Measurements from ENCODE around the gene ZNF516. TPM values are rescaled to one million over a fixed set of nuclear protein-coding genes. Genes with fewer than 3 reads are reported as not detected.

The ZNF516 gene
- polyA plus RNA-seq, 2 of the 4 experiments (the other 2 are of a cell fraction) = 3.9 to 4.9 TPM

DNA sequence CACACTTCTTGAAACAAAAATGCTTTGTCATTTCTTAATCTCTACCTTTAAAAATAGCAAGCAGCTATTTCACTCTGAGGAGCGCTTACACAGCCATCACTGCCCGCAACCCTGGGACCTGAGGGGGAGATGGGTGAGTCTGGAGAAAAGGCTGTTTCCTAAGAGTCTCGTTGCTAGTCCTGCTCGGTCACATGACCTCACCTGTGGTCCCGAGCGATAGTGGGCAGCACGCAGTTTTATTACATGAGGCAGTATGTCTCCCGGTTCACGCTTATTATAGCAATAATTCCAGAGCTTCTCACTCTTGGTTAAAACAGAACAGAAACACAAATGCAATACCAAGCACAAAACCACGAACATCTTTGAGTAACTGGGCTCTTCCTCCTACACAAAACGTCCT is 105.3 kb downstream of the ZNF516 start:
- H3K27ac ChIP-seq = no peak overlapping the region
- FAIRE-seq (no peak), ATAC-seq (no peak), DNase-seq (ENCODE audit: low read depth in 1 of 2, low spot score in 1 of 2) (no peak)
- no peak overlapping the region for H3K4me3 ChIP-seq
- H3K4me1 ChIP-seq = no peaks in the 10 kb centered on the region
- CTCF ChIA-PET = interaction anchor here (1.6 to 2.1 kb wide), 2 partner anchors 9 to 320 kb away, joined by 5 to 12 read pairs; no protein-coding TSS in a partner anchor
- 74% methylated on average over 11 of the region's 11 CpGs for WGBS (ENCODE audit: missing lambda C conversion rate)
- no peaks in the 10 kb centered on the region for H3K9me3 ChIP-seq
- no peak for TF ChIP-seq ZNF302 (CRISPR knock-in tag; IDR thresholded peaks at IDR 0.05)
- POLR2A ChIA-PET = no interaction called here
- H3K4me2 ChIP-seq = no peak overlapping the region

DNA sequence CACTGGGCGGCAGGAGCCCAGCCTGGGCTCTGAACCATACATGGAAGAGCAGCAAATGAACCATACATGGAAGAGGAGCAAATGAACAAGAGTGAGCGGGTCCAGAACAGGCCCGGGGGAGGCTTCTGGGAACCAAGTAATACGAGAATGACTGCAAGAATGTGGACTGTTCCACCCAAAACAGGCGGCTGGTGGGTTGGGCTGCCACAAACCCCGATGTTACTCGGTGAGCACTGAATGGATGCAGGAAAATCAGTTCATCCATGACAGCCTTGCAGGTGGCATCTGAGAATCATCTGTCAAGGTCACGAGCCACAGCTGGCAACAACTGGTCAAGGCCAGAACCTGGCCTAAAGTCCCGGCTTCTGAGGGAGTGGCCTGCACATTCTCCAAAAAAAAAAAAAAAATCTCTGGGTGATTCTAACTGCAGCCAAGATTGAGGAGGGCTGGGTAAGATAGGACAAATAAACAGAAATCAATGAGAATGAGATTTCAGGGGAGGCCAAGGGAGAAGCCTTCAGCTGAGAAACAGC is 106.1 kb downstream of the ZNF516 start:
- CTCF ChIA-PET = interaction anchor here (2.1 to 3.3 kb wide), 2 partner anchors 10 to 321 kb away, joined by 12 to 17 read pairs; no protein-coding TSS in a partner anchor
- ATAC-seq = no peak
- TF ChIP-seq POLR2A (IDR thresholded peaks at IDR 0.05; ENCODE audit: low read length) = no peak
- TF ChIP-seq ZNF302 (CRISPR knock-in tag; IDR thresholded peaks at IDR 0.05) = no peak
- TF ChIP-seq FOXS1 (CRISPR knock-in tag; IDR thresholded peaks at IDR 0.05) = no peak
- TF ChIP-seq MYC (IDR thresholded peaks at IDR 0.05; ENCODE audit: borderline replicate concordance, low read length) = no peak
- no peak for TF ChIP-seq RNF2 (IDR thresholded peaks at IDR 0.05; ENCODE audit: borderline replicate concordance, low read depth)
- no peak for DNase-seq (ENCODE audit: low read depth in 1 of 2, low spot score in 1 of 2)
- Histone ChIP-seq H3K4me2 (no peak overlapping the region), H3K9me3 (no peaks in the 10 kb centered on the region), H3K4me3 (no peak overlapping the region), H3K27ac (no peak overlapping the region), H3K4me1 (no peaks in the 10 kb centered on the region)
- POLR2A ChIA-PET = no interaction called here
- no peak for FAIRE-seq
- WGBS (ENCODE audit: missing lambda C conversion rate) = 86% methylated on average over 9 of the region's 9 CpGs

GRCh38 chr18:76388261-76388660 is 106.8 kb downstream of the ZNF516 start:
- Histone ChIP-seq H3K9me3 (no peaks in the 10 kb centered on the region), H3K4me1 (no peaks in the 10 kb centered on the region), H3K4me2 (no peak overlapping the region), H3K4me3 (no peak overlapping the region), H3K27ac (no peak overlapping the region)
- no peak for TF ChIP-seq POLR2A (IDR thresholded peaks at IDR 0.05; ENCODE audit: low read length)
- TF ChIP-seq, protein P1, sequence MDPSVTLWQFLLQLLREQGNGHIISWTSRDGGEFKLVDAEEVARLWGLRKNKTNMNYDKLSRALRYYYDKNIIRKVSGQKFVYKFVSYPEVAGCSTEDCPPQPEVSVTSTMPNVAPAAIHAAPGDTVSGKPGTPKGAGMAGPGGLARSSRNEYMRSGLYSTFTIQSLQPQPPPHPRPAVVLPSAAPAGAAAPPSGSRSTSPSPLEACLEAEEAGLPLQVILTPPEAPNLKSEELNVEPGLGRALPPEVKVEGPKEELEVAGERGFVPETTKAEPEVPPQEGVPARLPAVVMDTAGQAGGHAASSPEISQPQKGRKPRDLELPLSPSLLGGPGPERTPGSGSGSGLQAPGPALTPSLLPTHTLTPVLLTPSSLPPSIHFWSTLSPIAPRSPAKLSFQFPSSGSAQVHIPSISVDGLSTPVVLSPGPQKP (IDR thresholded peaks at IDR 0.05; ENCODE audit: low read depth, low read length) = no peak
- TF ChIP-seq BCL3 (IDR thresholded peaks at IDR 0.05) = no peak
- ATAC-seq (no peak), FAIRE-seq (no peak), DNase-seq (ENCODE audit: low read depth in 1 of 2, low spot score in 1 of 2) (no peak)
- POLR2A ChIA-PET = no interaction called here
- WGBS (ENCODE audit: missing lambda C conversion rate) = 81% methylated on average over 4 of the region's 7 CpGs
- CTCF ChIA-PET = interaction anchor here (3.3 kb wide), 1 partner anchor 10 kb away, joined by 17 read pairs; no protein-coding TSS in a partner anchor

- FAIRE-seq (no peak), ATAC-seq (no peak), DNase-seq (ENCODE audit: low read depth in 1 of 2, low spot score in 1 of 2) (no peak)
- Histone ChIP-seq H3K9me3 (no peaks in the 10 kb centered on the region), H3K4me3 (no peak overlapping the region), H3K27ac (no peak overlapping the region), H3K4me1 (no peaks in the 10 kb centered on the region), H3K4me2 (no peak overlapping the region)
- 82% methylated on average over 8 of the region's 8 CpGs for WGBS (ENCODE audit: missing lambda C conversion rate)
- CTCF ChIA-PET = interaction anchor here (3.3 kb wide), 1 partner anchor 11 kb away, joined by 17 read pairs; no protein-coding TSS in a partner anchor
- POLR2A ChIA-PET = no interaction called here
- TF ChIP-seq BCL3 (IDR thresholded peaks at IDR 0.05) (no peak), POLR2A (IDR thresholded peaks at IDR 0.05; ENCODE audit: low read length) (no peak), RAD21 (conservative IDR thresholded peaks at IDR 0.05 in 1 of 2, IDR thresholded peaks at IDR 0.05 in 1 of 2) (no peak), KDM5A (IDR thresholded peaks at IDR 0.05) (no peak), RNF2 (IDR thresholded peaks at IDR 0.05; ENCODE audit: borderline replicate concordance, low read depth) (no peak), TP53 (CRISPR knock-in tag; IDR thresholded peaks at IDR 0.05) (no peak), HMGXB4 (CRISPR knock-in tag; IDR thresholded peaks at IDR 0.05; ENCODE audit: borderline replicate concordance) (no peak), GATA3 (IDR thresholded peaks at IDR 0.05; ENCODE audit: borderline replicate concordance) (no peak), ZNF302 (CRISPR knock-in tag; IDR thresholded peaks at IDR 0.05) (no peak), SMC3 (IDR thresholded peaks at IDR 0.05) (no peak), MAFK (IDR thresholded peaks at IDR 0.05; ENCODE audit: partially characterized antibody) (no peak), SREBF2 (IDR thresholded peaks at IDR 0.05) (no peak), HEYL (CRISPR knock-in tag; IDR thresholded peaks at IDR 0.05) (no peak), KDM1A (IDR thresholded peaks at IDR 0.05; ENCODE audit: low read depth) (no peak)
- TF ChIP-seq, protein P2, sequence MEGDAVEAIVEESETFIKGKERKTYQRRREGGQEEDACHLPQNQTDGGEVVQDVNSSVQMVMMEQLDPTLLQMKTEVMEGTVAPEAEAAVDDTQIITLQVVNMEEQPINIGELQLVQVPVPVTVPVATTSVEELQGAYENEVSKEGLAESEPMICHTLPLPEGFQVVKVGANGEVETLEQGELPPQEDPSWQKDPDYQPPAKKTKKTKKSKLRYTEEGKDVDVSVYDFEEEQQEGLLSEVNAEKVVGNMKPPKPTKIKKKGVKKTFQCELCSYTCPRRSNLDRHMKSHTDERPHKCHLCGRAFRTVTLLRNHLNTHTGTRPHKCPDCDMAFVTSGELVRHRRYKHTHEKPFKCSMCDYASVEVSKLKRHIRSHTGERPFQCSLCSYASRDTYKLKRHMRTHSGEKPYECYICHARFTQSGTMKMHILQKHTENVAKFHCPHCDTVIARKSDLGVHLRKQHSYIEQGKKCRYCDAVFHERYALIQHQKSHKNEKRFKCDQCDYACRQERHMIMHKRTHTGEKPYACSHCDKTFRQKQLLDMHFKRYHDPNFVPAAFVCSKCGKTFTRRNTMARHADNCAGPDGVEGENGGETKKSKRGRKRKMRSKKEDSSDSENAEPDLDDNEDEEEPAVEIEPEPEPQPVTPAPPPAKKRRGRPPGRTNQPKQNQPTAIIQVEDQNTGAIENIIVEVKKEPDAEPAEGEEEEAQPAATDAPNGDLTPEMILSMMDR (IDR thresholded peaks at IDR 0.05) = no peak
Observed at GRCh38 chr18:76387608-76388007, 107.4 kb downstream of the ZNF516 start.

Measured in A549 (cell line).